Kasumi-1 (cell line): ENCODE measurements around the gene TECTA.

Source experiments
- DNase-seq, 2 experiments: peaks; one replicate each; lab custom pipeline; 2025; lab: John Stamatoyannopoulos, UW

TECTA gene

GRCh38 chr11:121100943-121101342 lies at the start of gene TECTA:
Gene TECTA, plus strand, starts transcription at chr11:121101243. Its CDS starts 1,423 bp downstream, at chr11:121102666.
- no peak for DNase-seq

- DNase-seq, result no peak
These were observed 47.8 kb upstream of the TECTA start for GRCh38 chr11:121053244-121053643.

- no peak for DNase-seq
These were observed 46.8 kb upstream of the TECTA start for GRCh38 chr11:121054266-121054665.

GRCh38 chr11:121055076-121055475 lies 46.0 kb upstream of the TECTA start:
- no peak for DNase-seq

GRCh38 chr11:121057922-121058321 lies 43.1 kb upstream of the TECTA start:
- DNase-seq, result no peak

- DNase-seq, result no peak
These were observed 42.1 kb upstream of the TECTA start for GRCh38 chr11:121058941-121059340.

GRCh38 chr11:121059605-121060004 lies 41.4 kb upstream of the TECTA start:
- DNase-seq, result no peak

- peak; percentile 7 to 35 for DNase-seq
These were observed 37.3 kb upstream of the TECTA start for GRCh38 chr11:121063728-121064127.

- DNase-seq, result no peak
These were observed 34.4 kb upstream of the TECTA start for GRCh38 chr11:121066623-121067022.

- no peak for DNase-seq
These were observed 34.0 kb upstream of the TECTA start for GRCh38 chr11:121067026-121067425.

- DNase-seq, result no peak
These were observed 33.6 kb upstream of the TECTA start for GRCh38 chr11:121067453-121067852.

- no peak for DNase-seq
These were observed 32.9 kb upstream of the TECTA start for GRCh38 chr11:121067962-121068647.

GRCh38 chr11:121068787-121069186 lies 32.3 kb upstream of the TECTA start:
- no peak for DNase-seq

GRCh38 chr11:121070951-121071845 lies 29.8 kb upstream of the TECTA start:
- DNase-seq, result peak; percentile 4 to 24

- DNase-seq, result no peak
These were observed 29.1 kb upstream of the TECTA start for GRCh38 chr11:121071846-121072450.

GRCh38 chr11:121081321-121081720 lies 19.7 kb upstream of the TECTA start:
- DNase-seq, result no peak

GRCh38 chr11:121082219-121082618 lies 18.8 kb upstream of the TECTA start:
- no peak for DNase-seq

- DNase-seq, result no peak
These were observed 18.4 kb upstream of the TECTA start for GRCh38 chr11:121082670-121083069.

GRCh38 chr11:121086866-121087265 lies 14.2 kb upstream of the TECTA start:
- no peak for DNase-seq

- no peak for DNase-seq
These were observed 11.5 kb upstream of the TECTA start for GRCh38 chr11:121089566-121089965.

- DNase-seq, result no peak
These were observed 10.8 kb upstream of the TECTA start for GRCh38 chr11:121090145-121090721.

GRCh38 chr11:121091492-121092152 lies 9.4 kb upstream of the TECTA start:
- peak; percentile 36 to 38 for DNase-seq
